ENCODE results near the gene HSD3B7.

GRCh38 chr16:30987581-30988190 is 2.7 kb downstream of the HSD3B7 start:
- TF ChIP-seq POLR2AphosphoS5 (IDR thresholded peaks at IDR 0.05; ENCODE audit: low read depth, low read length): no peak
- TF ChIP-seq REST (IDR thresholded peaks at IDR 0.05; ENCODE audit: insufficient read depth in 1 of 2, low read depth in 2 of 2, low read length in 2 of 2): no peak
- TF ChIP-seq TAF1 (IDR thresholded peaks at IDR 0.05; ENCODE audit: borderline replicate concordance, insufficient read depth, low read length): no peak
- no peak for TF ChIP-seq SIN3A (IDR thresholded peaks at IDR 0.05; ENCODE audit: borderline replicate concordance, insufficient read depth, low read length)

Data from PFSK-1 (cell line).